ES-I3 (cell line): ENCODE results near the gene MED19.

Experiments
- H3K36me3 ChIP-seq: 2 replicates; pipeline ENCODE4 v1.6.1; 2013; ENCODE audit warnings: mild to moderate bottlenecking, low read length, control low read depth, moderate library complexity; ENCODE audit not compliant: insufficient read depth
- H3K4me1 ChIP-seq: 2 replicates; pipeline ENCODE4 v1.6.1; 2013; ENCODE audit warnings: mild to moderate bottlenecking, control low read depth, low read length; ENCODE audit not compliant: insufficient read depth
- H3K9ac ChIP-seq: 2 replicates; pipeline ENCODE4 v1.6.1; 2013; ENCODE audit warnings: low read depth, mild to moderate bottlenecking, low read length, moderate library complexity
- H3K9me3 ChIP-seq: 2 replicates; pipeline ENCODE4 v1.6.1; 2013; ENCODE audit warnings: mild to moderate bottlenecking, low read length, moderate library complexity; ENCODE audit not compliant: control insufficient read depth, insufficient read depth

The MED19 gene

DNA sequence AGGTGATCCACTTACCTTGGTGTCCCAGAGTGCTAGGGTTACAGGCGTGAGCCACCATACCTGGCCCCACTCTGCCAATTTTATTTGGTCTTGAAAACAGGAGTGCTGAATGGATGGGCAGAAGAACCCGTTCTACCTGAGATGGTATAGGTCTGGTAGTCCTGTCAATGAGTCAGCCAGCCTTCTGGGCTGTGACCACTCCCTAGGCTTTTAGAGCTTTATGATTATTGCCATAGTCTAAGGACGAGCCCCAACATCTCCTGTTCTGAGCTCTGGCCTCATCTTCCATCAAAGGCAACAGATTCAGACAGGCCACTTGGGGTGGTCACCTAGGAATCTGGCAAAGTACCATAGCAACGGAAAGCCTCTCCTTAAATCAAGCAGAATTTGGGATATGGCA is 32.6 kb downstream of the MED19 start:
- H3K4me1 ChIP-seq, result no peaks in the 10 kb centered on the region; the same call in 1 of the 2 replicates
- no peaks in the 10 kb centered on the region for H3K9me3 ChIP-seq
- peaks cover 7% of the 10 kb centered on the region for H3K36me3 ChIP-seq

DNA sequence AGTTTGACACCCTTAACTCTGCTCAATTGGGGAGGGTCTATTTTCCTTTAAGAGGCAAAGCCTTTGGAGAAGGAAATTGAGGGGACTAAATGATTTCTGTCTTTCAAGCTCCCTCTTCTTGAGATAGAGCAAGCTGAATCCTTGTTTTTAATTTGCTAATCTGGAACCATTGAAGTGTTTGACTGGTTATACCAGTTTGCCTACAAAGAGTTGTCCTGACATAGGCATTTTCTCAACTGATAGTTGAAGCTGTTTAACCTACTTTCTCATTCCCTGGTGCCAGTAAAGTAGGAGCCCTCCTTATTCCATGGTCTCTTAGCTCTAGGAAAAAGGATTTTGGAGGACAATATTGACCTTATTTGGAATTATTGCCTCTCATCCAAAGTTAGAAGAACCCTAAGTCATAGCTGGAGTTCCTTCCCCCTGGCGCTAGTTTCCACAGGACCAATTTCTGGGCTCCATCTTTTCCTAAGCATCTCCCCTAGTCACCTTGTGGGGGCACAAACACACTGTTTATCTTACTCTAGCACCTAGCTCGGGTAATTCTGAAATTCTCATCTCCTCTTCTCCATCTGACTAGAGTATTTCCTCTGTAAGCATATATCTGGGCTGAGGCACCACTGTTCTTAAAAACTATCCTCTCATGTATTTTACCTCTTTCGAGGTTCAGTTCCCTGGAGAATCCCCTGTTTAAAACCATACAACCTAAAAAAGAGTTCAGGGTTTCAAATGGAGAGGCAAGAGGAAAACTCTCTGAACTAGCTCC is 36.7 kb downstream of the MED19 start:
- peaks cover 17% of the 10 kb centered on the region for H3K36me3 ChIP-seq
- no peak overlapping the region for H3K9ac ChIP-seq
- no peaks in the 10 kb centered on the region for H3K4me1 ChIP-seq
- no peaks in the 10 kb centered on the region for H3K9me3 ChIP-seq

More for the DNA sequence above, 32.6 kb downstream of the MED19 start:
- no peak overlapping the region for H3K9ac ChIP-seq

DNA sequence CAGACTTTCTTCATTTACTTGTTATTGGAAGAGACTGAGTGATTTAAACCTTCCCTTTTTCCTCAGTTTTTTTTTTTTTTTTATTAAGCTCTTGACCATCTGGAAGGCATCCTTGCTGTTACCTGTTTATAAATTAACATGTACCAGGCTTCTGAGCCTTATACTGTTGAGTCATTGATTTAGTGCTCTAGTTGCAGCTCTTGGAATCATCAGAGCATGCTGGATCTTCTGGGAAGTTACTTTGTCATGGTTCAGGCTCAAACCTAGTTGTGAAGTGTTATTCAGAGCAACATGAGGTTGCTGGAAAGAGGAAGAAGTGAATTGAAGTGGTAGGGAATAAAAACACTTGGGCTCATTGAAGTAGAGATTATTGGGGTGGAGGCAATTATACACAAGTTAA is 37.8 kb downstream of the MED19 start:
- no peak overlapping the region for H3K9ac ChIP-seq
- H3K4me1 ChIP-seq, result no peaks in the 10 kb centered on the region
- no peaks in the 10 kb centered on the region for H3K9me3 ChIP-seq
- peaks cover 14% of the 10 kb centered on the region; the same call in 1 of the 2 replicates for H3K36me3 ChIP-seq

DNA sequence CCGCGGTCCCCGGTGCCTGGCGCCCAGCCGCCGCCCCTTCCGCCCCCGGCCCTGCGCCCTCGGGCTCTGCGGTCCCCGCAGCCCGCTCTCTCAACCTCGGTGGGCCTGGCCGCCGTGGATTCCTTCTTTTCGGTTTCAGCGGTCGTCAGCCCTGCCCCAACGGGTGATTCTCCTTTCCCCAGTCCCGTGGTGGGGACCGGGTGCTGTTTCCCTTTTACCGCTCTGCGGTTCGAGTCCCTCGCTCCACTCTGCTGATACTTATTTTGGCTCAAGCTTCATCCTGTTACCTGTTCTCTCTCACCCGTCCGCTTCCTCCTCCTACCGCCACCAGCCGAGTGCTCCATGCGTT is 43.6 kb downstream of the MED19 start:
- Histone ChIP-seq H3K4me1 (no peaks in the 10 kb centered on the region), H3K36me3 (peaks cover 14% of the 10 kb centered on the region; the same call in 1 of the 2 replicates), H3K9me3 (no peaks in the 10 kb centered on the region), H3K9ac (peak overlapping the region; percentile 87)

DNA sequence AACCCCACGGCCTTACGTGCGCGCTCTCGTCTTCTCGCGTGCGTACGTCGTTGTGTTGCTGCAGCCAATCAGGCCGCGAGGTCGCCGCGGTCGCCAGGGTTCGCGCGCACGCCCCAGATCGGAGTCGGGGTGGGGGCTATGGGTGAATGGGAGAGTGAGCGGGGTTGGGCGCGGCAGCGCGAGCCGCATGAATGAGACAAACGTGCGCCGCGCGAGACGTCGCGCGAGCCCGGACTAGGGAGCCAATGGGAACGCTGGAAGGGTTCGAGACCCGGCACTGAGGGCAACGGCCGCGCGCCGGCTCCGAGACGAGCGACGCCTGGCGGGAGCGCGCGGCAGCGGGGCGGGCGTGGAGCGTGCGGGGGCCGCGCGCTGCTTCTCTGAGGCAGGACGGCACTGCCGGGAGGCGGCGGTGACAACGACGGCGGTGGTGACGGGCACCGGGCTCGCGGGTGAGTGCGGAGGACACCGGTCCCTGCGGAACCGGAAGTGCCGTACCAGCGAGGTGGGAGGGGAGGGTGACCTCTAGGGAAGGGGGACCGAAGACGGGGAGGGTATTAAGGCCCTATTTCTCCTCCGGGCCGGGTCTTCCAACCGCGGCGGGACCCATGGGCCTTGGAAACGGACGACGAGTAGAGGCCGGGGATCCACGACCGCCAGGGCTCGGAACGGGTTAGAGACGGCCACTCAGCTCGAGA is 44.1 kb downstream of the MED19 start, which contains the start of gene ZDHHC5:
ZDHHC5 (plus strand) TSS at position 379 of the 698 bp plus-strand sequence. CDS start 4,977 bp downstream, outside the sequence.
- peak within 1 kb of the TSS; percentile 87 for H3K9ac ChIP-seq
- no peaks in the 10 kb centered on the region for H3K4me1 ChIP-seq
- H3K36me3 ChIP-seq, result peaks cover 9% of the 10 kb centered on the region; the same call in 1 of the 2 replicates
- H3K9me3 ChIP-seq, result no peaks in the 10 kb centered on the region

DNA sequence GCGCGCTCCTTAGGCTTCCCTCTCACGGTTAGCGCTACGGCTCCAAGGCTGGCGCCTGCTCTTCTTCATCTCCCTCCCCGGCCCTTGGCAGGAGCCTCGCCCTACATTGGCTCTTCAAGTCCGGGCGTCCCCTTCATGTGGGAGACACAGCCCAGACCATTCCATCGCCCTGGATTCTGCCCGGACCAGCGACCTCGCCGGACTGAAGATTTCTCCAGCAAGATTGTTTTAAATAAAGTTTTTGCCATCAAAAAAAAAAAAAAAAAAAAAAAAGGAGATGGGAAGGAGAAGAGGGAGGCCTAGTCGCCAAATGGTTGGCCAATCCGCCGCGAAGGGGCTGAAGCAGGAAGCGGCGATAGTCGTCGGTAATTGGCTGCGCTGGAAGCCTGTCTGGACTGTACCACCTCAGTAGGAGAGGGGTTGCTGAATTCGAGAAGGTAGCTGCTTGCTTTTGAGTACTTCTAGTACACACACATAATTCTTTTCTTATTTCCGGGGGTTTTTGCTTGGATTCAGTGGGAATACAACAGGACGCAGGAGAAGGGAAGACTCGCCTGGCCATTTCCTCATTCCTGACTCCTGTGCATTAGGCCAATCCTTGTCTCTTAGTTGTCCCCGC is 44.8 kb downstream of the MED19 start:
- Histone ChIP-seq H3K9me3 (no peaks in the 10 kb centered on the region), H3K4me1 (no peaks in the 10 kb centered on the region), H3K36me3 (peaks cover 2% of the 10 kb centered on the region; the same call in 1 of the 2 replicates), H3K9ac (peak overlapping the region; percentile 87)

DNA sequence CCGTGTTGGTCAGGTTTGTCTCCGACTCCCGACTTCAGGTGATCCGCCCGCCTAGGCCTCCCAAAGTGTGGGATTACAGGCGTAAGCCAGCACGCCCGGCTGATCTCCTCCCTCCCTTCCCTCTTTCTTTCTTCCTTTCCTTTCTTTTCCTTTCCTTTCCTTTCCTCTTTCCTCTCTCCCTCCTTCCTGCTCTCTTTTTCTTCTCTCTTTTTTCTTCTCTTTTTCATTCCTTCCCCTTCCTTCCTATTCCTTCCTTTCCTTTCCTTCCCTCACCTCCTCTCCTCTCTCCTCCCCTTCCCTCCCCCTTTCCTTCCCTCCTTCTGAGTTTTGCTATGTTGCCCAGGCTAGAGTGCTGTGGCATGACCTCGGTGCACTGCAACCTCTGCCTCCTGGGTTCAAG is 48.0 kb downstream of the MED19 start:
- Histone ChIP-seq H3K9ac (no peak overlapping the region), H3K9me3 (no peaks in the 10 kb centered on the region), H3K36me3 (peaks cover 7% of the 10 kb centered on the region; the same call in 1 of the 2 replicates), H3K4me1 (no peaks in the 10 kb centered on the region)

DNA sequence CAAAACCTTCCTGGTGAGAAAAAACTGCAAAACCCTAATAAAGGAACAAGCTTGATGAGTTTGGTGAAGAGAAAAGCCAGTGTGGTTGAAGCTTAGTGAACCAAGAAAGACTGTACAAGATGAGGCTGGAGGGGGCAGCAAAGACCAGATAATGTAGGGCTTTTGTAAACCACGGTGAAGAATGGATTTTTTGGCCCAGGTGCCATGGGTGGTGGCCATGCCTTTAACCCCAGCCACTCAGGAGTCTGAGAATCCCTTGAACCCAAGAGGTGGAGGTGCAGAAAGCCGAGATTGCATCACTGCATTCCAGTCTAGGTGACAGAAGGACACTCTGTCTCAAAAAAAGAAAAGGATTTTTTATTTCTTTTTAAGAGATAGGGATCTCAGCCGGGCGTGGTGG is 49.1 kb downstream of the MED19 start:
- Histone ChIP-seq H3K9ac (no peak overlapping the region), H3K9me3 (no peaks in the 10 kb centered on the region), H3K4me1 (no peaks in the 10 kb centered on the region), H3K36me3 (peaks cover 7% of the 10 kb centered on the region; the same call in 1 of the 2 replicates)

DNA sequence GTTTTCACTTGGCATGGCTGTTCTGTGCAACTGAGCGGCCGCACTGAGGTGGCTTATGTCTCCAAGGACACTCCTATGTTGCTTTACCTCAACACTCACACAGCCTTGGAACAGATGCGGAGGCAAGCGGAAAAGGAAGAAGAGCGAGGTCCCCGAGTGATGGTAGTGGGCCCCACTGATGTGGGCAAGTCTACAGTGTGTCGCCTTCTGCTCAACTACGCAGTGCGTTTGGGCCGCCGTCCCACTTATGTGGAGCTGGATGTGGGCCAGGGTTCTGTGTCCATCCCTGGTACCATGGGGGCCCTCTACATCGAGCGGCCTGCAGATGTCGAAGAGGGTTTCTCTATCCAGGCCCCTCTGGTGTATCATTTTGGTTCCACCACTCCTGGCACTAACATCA is 52.3 kb downstream of the MED19 start:
- Histone ChIP-seq H3K9me3 (no peaks in the 10 kb centered on the region), H3K36me3 (peaks cover 7% of the 10 kb centered on the region; the same call in 1 of the 2 replicates), H3K4me1 (no peaks in the 10 kb centered on the region), H3K9ac (no peak overlapping the region)

DNA sequence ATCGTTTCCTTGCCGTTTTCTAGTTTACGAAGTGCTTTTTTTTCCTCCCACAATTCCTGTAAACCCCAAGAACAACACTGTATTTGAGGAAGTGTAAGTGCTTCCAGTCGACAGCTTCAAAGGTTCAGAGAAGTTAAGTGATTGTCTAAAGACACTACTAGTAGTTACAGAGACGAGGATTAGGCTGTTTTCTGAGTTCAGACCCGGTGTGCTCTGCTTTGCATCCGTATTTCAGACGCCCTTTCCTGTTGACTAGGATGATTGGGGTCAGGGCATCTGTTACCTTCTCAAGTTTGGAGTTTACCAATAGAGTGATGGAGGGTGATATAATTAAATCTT is 54.0 kb downstream of the MED19 start:
- no peaks in the 10 kb centered on the region for H3K9me3 ChIP-seq

DNA sequence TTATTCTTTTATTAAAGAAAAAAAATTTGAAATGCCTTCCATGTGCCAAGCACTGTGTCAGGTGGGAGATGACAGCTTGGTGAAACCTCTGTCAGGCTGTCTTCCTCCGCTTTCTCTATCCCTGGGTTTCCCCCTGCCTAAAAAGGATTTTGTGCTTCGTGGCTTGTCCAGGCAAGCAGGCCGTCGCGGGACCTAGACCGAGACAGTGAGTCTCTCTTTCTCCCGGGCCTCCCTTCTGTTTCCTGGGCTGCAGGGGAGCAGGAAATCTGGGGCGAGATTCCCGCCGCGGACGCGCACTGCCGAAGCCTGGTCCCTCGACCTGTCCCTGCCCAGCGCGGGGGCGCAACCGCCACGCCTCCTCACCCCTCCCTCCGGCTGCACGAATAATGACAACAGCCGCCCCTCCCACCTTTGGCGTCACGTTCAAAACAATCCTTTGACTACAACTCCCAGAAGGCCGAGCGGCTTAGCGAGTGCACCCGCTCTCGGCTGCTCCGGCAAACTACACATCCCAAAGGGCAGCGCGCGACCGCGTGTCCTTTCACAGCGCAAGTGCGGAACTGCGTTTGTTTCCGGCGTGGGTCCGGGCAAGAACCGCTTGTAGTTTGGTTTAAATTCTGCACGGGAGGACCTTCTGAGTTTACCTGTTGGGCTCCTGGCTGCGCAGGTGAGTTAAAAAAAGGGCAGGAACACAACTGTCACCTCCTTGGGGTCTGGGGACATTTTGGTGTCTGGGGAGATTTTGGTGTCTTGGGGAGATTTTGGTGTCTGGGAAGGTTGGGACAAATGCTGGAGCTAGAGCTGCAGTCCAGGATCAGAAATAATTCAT is 54.6 kb downstream of the MED19 start, which contains the start of gene CLP1:
CLP1 (plus strand) TSS at position 569 of the 829 bp plus-strand sequence. CDS start 1,715 bp downstream, outside the sequence.
- H3K36me3 ChIP-seq, result peaks cover 7% of the 10 kb centered on the region; the same call in 1 of the 2 replicates
- peak within 1 kb of the TSS; percentile 96 for H3K9ac ChIP-seq
- H3K4me1 ChIP-seq, result peaks cover 11% of the 10 kb centered on the region; the same call in 1 of the 2 replicates
- no peaks in the 10 kb centered on the region for H3K9me3 ChIP-seq

More for the DNA sequence above, 54.0 kb downstream of the MED19 start:
- Histone ChIP-seq H3K36me3 (peaks cover 7% of the 10 kb centered on the region; the same call in 1 of the 2 replicates), H3K9ac (peak overlapping the region; percentile 96), H3K4me1 (peaks cover 8% of the 10 kb centered on the region; the same call in 1 of the 2 replicates)

DNA sequence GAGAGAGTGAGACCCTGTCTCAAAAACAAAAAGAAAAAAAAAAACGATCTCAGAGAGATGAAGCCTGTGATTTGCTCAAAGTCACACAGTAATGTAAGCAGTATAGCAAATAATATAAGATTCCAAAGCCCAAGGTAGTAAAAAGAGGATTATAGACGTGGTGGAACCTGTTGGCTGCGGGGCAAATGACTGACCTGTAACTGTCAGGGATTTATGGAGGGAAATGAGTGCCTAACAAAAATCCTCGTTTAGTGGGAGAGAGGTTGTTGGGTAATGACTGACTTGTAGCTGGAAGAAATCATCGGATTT is 55.2 kb downstream of the MED19 start:
- peak overlapping the region; percentile 96; the same call in 1 of the 2 replicates for H3K9ac ChIP-seq
- H3K36me3 ChIP-seq, result peaks cover 7% of the 10 kb centered on the region; the same call in 1 of the 2 replicates
- H3K9me3 ChIP-seq, result no peaks in the 10 kb centered on the region
- H3K4me1 ChIP-seq, result peaks cover 11% of the 10 kb centered on the region; the same call in 1 of the 2 replicates
